ENCODE data around the gene RIBC2. TPM values are rescaled to one million over a fixed set of nuclear protein-coding genes. Genes with fewer than 3 reads are reported as not detected.
"Not testable (repeated sequence)": the region's sequence is repeated elsewhere in the genome, so short reads cannot be mapped to it uniquely, and the experiment has no call there.

The RIBC2 gene
- total RNA-seq, 1 experiment from 2014 or later, result 6.4 TPM

DNA sequence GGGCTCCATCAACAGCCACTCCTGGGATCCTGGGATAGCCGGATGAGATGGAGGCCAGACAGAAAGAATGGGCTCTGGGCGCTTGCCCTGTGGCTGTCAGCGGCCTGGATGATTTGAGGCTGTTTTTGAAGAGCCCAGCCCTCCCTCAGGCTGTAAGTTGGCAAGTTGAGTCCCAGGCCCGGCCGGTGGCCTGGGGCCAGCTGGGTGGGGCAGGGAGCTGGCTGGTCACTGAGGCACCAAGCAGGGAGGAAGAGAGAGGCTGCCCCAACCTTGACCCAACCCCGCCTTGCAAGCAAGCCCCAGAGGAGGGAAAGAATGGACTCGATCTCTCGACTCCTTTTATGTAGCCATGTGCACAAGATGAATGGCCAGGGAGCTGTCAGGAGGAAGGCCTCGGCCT, 34.9 kb downstream of the RIBC2 start:
- DNase-seq (ENCODE audit: low read depth), result no peak

DNA sequence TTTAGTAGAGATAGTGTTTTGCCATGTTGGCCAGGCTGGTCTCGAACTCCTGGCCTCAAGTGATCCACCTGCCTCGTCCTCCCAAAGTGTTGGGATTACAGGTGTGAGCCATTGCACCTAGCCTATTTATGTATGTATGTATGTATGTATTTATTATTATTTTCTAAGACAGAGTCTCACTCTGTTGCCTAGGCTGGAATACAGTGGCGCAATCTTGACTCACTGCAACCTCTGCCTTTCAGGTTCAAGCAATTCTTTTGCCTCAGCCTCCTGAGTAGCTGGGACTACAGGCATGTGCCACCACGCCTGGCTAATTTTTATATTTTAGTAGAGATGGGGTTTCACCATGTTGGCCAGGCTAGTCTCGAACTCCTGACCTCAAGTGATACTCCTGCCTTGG, 35.9 kb downstream of the RIBC2 start:
- DNase-seq (ENCODE audit: low read depth), result not testable (repeated sequence)

DNA sequence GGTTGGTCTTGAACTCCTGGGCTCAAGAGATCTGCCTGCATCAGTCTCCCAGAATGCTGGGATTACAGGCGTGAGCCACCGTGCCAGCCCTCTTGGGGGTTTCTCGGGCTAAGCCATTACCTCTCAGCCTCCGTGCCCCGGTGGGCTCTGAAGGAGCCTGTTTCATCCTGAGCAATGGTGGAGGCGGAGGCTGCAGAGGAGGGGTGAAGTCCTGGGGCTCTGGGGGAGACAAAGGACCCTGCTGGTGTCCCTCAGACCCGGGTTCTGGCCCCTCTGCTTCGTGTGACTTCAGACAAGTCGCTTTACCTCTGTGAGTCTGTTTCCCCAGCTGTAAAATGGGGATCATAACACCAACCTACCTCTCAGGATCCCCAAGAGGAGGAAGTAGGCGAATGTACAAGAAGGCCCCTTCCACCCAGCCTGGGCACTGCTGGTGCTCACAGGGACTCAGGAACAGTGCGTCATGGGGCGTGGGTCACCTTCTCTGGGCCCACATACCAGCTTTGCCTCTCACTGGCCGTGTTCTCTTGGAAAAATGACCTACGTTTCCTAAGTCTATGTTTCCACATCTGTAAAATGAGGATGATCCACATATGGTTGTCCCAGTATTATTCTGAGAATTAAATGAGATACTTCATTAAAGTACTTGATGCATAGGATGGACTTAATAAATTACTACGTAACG, 36.8 kb downstream of the RIBC2 start:
- no peak for DNase-seq (ENCODE audit: low read depth)

DNA sequence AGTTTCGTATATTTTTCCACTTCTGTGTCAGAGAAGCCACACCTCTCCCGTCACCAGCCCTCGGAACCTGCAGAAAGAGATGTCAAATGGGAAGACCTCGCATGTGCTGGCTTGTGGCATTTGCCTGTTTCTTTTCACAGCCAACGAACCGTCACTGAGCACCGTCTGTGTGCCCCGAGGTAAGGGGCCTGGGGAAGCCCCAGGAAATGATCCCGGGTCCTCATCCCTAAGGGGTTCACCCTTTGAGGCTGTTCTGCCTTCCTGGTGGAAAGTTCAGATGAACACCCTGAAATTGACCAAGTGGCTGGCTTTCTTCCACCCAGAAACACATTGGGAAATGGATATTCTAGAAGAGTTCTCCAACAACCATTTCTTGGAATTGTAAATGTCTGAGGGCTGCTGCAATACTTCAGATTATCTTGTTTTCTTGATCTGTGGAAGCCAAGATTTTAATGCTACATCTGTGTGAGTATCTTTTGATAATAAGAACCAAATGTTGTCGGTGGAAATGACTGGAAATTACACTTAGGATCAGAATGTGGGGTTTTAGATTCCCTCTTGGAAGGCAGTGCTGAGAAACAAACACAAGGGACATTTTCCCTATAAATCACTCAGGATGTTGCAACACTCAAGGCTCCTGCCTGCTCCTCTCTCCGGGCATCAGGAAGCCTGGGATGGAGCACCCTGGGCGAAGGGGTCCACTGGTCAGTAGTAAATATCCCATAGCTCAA, 37.6 kb downstream of the RIBC2 start:
- peak; percentile 23 for DNase-seq (ENCODE audit: low read depth)

DNA sequence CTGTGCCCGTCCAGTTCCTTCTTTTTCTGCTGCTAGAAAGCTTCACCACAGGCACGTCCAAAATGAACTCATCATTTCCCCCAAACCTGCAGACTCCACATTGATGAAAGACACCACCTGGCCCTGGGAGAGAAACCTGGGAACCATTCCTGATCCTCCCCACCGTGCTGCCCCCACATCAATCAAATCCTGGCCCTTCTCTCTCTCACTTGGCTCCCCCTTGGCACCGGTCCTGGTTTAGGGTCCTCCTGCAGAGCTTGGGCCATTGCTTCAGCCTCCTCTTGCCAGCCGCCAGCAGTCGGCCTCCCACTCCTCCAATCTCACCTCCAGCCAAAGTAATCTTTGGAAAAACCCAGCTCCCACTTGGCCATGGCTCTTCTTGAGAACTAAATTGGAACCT, 38.5 kb downstream of the RIBC2 start:
- no peak for DNase-seq (ENCODE audit: low read depth)

DNA sequence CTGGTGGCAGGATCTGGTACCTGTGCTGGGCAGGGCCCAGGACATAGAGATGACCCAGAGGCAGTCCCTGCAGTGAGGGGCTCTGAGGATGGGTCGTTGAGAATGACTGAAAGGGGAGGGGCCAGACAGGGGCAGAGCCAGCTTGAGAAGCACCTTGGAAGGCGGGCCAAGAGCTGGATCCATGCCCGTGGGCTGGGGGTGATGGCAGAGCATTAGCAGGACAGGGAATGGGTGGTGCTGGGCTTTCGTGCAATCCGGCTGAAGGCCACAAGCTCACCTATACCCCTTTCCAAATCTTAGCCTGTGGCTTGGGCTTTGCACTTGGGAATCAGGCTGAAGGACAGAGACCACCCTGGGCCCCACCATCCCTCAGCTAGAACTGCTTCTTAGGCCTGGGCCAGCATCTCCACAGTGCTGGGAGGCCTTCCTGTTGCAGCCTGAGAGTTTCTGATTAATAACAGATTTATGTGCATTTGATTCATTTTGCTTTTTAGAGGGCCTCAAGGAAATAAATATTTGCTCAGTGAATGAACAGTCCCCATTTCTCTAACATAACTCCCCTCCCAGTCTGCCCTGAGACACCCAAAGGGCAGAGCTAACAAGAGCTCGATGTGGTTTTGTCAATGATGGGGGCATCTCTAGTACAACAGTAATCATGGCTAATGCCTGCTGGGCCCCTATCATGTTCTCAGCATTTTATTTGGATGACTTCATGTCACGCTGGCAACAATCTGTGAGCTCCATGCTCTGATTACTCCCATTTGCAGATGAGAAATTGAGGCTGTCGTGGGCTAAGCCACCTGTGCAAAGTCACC, 39.3 kb downstream of the RIBC2 start:
- no peak for DNase-seq (ENCODE audit: low read depth)

DNA sequence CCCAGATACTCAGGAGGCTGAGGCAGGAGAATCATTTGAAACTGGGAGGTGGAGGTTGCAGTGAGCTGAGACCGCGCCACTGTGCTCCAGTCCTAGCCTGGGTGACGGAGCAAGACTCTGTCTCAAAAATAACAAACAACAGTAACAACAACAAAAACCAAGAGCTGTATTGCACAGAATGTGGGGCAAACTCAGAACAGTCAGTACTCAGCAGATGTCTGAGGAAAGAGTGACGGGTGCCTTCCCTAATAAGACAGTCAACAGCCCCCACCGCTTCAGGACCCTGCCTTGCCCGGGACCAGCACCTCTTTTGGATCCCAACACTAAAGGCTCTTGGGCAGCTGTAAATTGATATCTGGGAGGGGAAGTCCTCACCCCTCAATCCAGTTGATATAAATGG, 40.3 kb downstream of the RIBC2 start:
- no peak for DNase-seq (ENCODE audit: low read depth)

DNA sequence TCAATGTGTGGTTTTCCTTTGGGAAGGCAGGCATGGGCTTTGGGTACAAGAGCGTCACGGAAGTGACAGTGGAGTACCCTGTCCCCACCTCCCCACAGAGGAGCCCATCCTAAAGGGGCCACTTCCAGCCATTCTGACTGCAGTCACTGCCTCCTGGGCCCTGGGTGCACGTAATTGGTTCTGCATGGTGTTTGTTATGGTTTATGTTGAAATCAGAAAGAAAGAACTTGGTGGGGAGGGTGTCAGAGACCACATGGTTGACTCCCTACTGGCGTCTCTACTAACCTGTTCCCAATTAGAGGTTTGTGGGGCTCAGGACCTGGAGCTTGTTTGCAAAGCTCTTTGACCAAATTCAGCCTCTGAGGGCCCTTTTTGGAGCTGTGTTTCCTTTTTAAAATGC, 40.8 kb downstream of the RIBC2 start:
- no peak for DNase-seq (ENCODE audit: low read depth)

DNA sequence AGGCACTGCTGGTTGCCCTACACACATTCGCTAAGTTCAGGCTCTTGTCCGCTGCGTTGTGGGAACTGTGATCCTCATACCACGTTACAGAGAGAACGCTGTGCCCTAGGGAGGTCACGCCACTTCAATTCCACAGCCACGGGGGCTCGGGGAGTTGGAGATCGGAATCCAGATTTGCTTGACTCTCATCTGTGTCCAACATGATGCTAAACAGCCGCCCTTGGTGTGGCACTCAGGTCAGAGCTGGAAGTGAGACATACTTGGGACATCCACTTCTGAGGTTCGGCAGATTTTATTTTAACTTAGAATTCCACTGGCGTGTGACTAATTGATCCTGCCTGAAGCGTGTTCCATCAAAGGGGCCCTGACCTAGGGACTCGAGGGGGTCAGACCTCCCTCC, 41.7 kb downstream of the RIBC2 start:
- no peak for DNase-seq (ENCODE audit: low read depth)

DNA sequence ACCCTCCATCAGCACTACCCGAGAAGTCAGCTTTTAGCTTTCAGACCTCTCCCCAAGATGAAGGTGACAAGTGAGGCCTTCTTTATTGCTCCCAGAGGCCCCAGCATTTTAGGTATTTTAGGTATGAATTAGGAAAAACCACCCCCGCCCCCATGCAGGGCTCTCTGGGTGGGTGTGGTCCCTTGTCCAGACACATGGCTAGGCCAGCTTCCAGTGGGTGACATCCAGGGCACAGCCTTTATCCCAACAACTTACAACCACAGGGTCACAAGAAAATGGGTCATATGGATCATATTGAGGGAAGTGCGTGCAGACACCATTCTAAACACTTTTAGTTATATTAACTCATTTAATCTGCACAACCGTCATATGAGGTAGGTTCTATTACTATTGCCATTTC, 42.1 kb downstream of the RIBC2 start:
- no peak for DNase-seq (ENCODE audit: low read depth)

DNA sequence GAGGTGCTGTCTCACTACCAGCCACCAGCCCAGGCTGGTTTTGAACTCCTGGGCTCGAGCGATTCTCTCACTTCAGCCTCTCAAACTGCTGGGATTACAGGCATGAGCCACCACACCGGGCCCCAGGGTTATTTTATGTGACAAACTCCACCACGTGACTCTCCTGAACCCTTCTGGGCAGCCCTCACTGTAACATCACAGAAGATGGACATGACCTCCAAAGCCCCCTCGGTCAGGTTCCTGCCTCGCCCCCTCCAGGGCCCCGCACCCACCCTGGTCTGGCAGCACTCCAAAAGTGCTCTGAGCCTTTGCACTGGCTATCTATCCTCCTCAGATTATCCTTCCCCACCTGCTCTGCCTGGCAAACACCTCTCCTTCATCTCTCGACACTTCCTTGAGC, 43.3 kb downstream of the RIBC2 start:
- DNase-seq (ENCODE audit: low read depth), result no peak

DNA sequence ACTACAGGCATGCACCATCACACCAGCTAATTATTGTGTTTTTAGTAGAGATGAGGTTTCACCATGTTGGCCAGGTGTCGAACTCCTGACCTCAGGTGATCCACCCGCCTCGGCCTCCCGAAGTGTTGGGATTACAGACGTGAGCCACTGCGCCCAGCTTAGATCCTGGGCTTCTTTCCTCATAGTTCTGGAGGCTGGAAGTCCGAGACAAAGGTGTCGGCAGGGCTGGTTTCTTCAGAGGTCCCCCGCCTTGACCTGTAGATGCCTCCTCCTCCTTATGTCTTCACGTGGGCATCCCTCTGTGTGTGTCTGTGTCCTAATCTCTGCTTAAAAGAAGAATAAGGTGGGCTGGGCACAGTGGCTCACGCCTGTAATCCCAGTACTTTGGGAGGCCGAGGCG, 45.0 kb downstream of the RIBC2 start:
- no peak for DNase-seq (ENCODE audit: low read depth)

DNA sequence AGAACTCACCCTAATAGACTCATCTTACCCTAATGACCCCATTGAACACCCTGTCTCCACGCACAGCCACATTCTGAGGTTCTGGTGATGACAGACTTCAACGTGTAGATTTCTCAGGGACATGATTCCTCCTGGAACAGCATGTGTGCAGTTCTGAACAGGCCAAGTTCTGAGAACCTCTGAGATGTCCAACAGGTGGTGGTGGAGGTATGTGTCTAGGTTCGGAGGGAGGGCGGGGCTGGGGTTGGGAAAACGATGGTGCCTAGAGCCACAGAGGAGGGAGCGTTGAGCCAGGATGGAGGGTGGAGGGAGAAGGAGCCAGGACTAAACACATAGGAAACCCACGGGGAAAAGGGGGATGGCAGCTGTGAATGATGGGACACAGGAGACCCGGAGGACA, 45.7 kb downstream of the RIBC2 start:
- DNase-seq (ENCODE audit: low read depth), result no peak

DNA sequence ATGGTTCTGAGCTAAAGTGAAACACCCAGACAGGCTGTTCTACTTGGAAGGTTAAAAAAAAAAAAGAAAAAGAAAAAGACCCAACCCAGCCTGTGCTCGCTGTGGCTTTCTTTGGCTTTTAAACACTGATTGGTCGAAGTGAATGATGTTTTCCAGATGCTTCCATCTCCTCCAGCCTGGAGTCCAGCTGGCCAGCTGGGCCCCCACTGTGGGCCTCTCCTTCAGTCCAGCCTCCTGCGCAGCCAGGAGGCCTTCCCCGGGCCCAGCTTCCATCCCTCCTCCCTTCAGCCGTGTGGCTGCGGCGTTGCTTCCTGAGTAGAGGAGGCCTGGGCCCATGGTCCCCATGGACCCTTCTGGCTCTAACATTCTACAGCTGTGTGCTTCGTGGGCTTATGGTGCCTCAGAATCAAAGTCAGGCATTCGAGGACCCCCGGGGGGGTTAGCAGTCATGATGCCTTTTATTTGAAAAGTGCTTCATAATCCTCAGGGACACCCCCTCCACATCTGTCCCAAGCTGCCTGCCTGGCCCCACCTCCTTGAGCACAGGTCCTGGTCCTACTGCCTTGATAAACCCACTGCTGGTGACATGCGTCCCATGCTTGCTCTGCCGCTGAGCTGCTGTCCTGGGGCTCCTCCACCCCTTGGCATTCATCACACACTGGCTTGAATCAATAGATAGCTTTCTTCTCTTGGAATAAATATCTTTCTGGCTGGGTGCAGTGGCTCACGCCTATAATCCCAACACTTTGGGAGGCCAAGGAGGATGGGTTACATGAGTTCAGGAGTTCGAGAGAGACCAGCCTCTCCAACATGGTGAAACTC, 47.0 kb downstream of the RIBC2 start:
- no peak for DNase-seq (ENCODE audit: low read depth)

DNA sequence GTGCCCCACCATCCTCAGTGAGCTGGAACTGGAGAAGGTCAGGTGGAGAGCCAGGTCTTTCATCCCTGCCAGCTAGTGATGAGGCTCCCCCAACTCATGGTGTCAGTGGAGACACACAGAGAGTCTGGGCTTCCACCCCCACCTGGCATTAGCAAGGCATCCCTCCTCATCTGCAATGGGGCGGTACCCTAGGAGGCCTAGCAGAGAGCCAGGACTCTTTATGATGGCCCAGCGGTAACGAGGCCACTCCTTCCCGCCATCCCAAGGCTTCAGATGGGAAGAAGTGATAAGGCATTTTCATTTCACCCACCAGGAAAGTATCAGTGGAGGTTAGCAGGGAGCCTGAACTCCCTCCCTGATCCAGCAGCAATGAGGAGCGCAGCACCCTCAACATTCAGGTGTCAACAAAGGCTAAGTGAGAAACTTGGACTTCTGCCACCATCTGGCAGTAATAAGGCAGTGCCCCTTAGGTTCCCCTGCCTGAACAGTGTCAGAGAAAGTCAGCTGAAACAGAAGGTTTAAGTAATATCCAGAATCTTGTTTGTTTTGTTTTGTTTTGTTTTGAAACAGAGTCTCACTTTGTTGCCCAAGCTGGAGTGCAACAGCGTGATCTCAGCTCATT, 48.7 kb downstream of the RIBC2 start:
- no peak for DNase-seq (ENCODE audit: low read depth)

DNA sequence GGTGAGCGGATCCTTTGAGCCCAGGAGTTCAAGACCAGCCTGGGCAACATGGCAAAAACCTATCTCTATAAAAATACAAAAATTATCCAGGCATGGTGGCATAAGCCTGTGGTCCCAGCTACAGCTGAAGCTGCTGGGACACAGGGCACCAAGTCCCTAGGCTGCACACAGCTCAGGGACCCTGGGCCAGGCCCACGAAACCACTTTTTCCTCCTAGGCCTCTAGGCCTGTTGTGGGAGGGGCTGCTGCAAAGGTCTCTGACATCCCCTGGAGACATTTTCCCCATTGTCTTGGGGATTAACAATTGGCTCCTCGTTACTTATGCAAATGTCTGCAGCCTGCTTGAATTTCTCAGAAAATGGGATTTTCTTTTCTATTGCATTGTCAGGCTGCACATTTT, 50.2 kb downstream of the RIBC2 start:
- DNase-seq (ENCODE audit: low read depth), result not testable (repeated sequence)

DNA sequence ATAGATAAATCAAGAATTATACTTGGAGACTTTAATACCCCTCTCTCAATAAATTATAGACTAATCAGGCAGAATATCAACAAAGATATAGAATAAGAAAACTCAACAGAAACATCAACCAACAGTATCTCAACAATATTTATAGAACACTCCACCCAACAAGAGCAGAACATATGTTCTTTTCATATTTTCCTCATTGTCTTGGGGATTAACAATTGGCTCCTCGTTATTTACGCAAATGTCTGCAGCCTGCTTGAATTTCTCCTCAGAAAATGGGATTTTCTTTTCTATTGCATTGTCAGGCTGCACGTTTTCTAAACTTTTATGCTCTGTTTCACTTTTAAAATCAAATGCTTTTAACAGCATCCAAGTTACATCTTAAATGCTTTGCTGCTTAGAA, 52.1 kb downstream of the RIBC2 start:
- DNase-seq (ENCODE audit: low read depth), result no peak

DNA sequence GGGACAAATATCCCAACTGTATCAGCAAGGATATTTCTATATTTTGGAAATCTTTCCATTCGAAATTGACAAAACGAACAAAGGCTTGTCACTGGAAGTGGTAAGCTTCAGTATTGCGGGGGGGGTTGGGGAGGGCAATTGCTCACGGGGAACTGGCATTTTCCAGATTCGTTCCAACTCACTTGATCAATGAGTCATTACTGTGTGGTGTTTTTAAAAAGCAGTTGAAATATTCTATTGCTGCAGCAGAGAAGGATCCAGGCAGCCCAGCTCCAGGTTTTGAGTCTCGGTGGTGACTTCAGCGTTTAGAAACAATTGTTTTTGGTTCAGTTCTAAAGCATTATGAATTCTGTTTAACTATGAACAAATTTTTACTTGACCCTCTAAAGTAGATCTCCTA, 55.4 kb downstream of the RIBC2 start:
- DNase-seq (ENCODE audit: low read depth), result peak; percentile 78

DNA sequence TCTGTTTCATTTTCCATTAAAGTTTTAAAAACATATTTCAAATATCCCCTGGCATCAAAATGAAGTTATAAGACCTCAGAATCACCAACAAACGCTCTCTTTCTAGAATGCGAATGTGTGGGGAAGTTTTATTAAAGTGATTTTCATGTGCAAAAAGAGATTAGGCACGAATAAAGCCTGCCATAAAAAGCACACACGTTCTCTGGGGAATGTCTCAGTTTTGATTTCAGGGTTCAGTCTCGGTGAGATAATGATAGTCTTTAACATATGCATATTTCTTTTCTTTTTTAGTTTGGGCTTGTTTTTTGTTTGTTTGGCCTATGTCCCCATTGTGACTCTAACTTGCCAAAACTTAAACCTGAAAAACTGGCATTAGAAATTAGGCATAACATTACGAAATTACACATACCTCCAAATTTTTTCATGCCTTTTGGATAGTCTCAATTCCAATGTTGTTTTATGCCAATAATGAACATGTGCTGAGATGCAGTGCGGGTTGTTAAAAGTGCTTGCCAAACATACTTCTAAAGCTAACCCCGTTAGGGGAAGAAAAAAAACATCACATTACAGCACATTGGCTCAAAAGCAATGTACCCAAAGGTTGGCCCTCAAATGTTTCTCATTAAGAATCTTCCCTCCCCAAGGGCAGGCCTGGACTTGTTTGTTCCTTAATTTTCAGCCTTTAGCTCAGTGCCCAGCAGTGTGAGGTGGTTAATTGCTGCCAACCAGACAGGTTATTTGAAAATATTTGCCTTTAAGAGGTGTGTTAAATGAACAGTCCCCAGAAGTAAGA, 56.0 kb downstream of the RIBC2 start:
- DNase-seq (ENCODE audit: low read depth), result no peak

DNA sequence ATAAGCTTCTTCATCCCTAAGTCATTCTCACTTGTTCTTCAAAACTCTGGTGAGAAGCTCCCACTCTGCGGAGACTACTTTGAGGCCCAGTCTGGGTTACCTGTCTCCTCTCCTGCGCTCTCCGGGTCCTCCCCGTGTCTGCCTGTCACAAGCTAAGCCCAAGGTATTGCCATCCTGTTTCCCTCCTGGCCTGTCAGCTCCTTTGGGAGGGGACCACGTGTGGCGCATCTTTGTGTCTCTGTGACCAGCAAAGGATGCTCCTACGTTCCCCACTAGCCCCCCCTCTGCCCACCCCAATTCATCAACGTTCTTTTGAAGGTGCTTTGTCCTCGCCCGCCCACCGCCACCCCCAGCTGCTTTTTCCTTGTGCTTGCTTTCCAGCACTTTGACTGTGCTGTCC, 57.4 kb downstream of the RIBC2 start:
- no peak for DNase-seq (ENCODE audit: low read depth)

DNA sequence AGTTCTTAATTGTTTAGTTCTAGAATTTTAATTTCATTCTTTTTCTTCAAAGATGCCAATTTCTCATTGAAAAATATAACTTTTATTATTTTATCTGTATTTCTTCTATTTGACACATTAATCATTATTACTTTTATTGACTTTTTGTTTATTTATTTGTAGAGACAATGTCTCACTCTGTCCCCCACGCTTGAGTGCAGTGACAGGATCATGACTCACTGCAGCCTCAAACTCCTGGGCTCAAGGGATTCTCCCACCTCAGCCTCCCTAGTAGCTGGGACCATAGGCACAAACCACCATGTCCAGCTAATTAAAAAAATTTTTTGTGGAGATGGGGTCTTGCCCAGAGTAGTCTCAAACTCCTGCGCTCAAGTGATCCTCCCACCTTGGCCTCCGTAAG, 58.9 kb downstream of the RIBC2 start:
- DNase-seq (ENCODE audit: low read depth), result peak; percentile 52
